ENCODE measurements around the gene RPL26. TPM values are rescaled to one million over a fixed set of nuclear protein-coding genes. Genes with fewer than 3 reads are reported as not detected.
"Not testable (repeated sequence)": the region's sequence is repeated elsewhere in the genome, so short reads cannot be mapped to it uniquely, and the experiment has no call there.

Gene RPL26
- polyA plus RNA-seq, 12 donors = 2,886 to 4,488 (median 3,596) TPM; not detected in 1

GRCh38 chr17:8376271-8377067 is 6.5 kb downstream of the RPL26 start, which contains the start of gene KRABD2:
KRABD2 (minus strand) TSS chr17:8376704.
- peak; percentile 89 for DNase-seq

- peak; percentile 24 for DNase-seq
Observed at GRCh38 chr17:8375738-8376259, 7.2 kb downstream of the RPL26 start.

- not testable (repeated sequence) for DNase-seq
Observed at GRCh38 chr17:8373856-8374255, 9.1 kb downstream of the RPL26 start.

GRCh38 chr17:8372422-8372821 is 10.6 kb downstream of the RPL26 start:
- DNase-seq = no peak

GRCh38 chr17:8371786-8372185 is 11.2 kb downstream of the RPL26 start:
- DNase-seq = no peak

GRCh38 chr17:8369944-8370343 is 13.0 kb downstream of the RPL26 start:
- no peak for DNase-seq

GRCh38 chr17:8368193-8368592 is 14.8 kb downstream of the RPL26 start:
- no peak for DNase-seq

- DNase-seq = no peak
Observed at GRCh38 chr17:8366231-8366630, 16.8 kb downstream of the RPL26 start.

GRCh38 chr17:8365143-8365542 is 17.9 kb downstream of the RPL26 start:
- no peak for DNase-seq

- DNase-seq = no peak
Observed at GRCh38 chr17:8362651-8363332, 20.2 kb downstream of the RPL26 start.

GRCh38 chr17:8360751-8361150 is 22.2 kb downstream of the RPL26 start:
- DNase-seq = no peak

- DNase-seq = no peak
Observed at GRCh38 chr17:8360260-8360659, 22.7 kb downstream of the RPL26 start.

- DNase-seq = peak; percentile 58
Observed at GRCh38 chr17:8359769-8360168, 23.2 kb downstream of the RPL26 start.

GRCh38 chr17:8357910-8358309 is 25.1 kb downstream of the RPL26 start:
- DNase-seq = no peak

- DNase-seq = no peak
Observed at GRCh38 chr17:8354236-8354635, 28.8 kb downstream of the RPL26 start.

- DNase-seq = no peak
Observed at GRCh38 chr17:8353736-8354135, 29.3 kb downstream of the RPL26 start.

GRCh38 chr17:8350339-8350738 is 32.7 kb downstream of the RPL26 start:
- no peak for DNase-seq

- not testable (repeated sequence) for DNase-seq
Observed at GRCh38 chr17:8347001-8347400, 36.0 kb downstream of the RPL26 start.

GRCh38 chr17:8345951-8346665 is 36.9 kb downstream of the RPL26 start:
- no peak for DNase-seq

GRCh38 chr17:8345052-8345690 is 37.8 kb downstream of the RPL26 start:
- no peak for DNase-seq

GRCh38 chr17:8341456-8341855 is 41.5 kb downstream of the RPL26 start:
- no peak for DNase-seq

GRCh38 chr17:8339540-8339939 is 43.5 kb downstream of the RPL26 start, which contains the start of gene ODF4:
ODF4 (plus strand) TSS chr17:8339840; CDS start chr17:8340052, 212 bp downstream.
- DNase-seq = no peak

All from muscle of arm (tissue), 12 donors.